ENCODE measurements around the gene GALNTL6.

GALNTL6 gene

GRCh38 chr4:171891038-171891437 is 77.8 kb downstream of the GALNTL6 start:
- no peak for DNase-seq

GRCh38 chr4:171896426-171896825 is 83.2 kb downstream of the GALNTL6 start:
- no peak for DNase-seq

DNA sequence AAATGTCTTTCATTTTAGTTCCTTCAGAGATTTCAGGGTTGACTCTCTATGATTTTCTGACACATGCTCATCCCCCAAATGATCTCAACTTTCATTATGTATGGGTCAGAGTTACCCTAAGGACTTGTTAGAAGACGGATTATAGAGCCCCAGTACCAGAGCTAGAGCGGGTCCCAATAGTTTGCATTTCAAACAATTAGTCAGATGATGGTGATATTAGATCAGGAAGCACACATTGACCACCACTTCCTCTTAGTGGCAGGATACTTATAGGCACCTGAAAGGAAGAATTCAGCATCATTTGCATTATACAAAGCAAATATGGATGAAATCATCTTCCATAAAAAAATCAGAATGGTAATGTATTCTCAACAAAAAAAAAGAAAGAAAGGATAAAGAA is 106.1 kb downstream of the GALNTL6 start:
- DNase-seq: no peak

- DNase-seq: no peak
These were observed 107.7 kb downstream of the GALNTL6 start for GRCh38 chr4:171920901-171921300.

- DNase-seq: no peak
These were observed 111.7 kb downstream of the GALNTL6 start for GRCh38 chr4:171924746-171925376.

DNA sequence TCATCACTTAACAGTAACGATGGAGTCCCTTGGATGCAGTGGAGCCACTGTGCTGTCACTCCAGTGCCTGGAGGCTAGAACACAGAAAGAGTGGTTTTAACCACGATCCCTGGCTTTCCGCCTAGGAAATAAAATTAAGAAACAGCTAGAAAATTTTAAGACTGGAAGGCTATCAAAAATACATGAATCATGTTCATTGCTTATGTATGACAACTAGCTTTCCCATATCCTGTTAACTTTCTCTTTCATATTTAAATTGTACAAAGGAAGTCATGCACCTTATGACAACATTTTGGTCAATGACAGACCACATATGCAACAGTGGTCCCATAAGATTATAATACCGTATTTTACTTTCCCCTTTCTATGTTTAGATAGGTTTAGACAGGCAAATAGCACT is 115.1 kb downstream of the GALNTL6 start:
- no peak for DNase-seq

DNA sequence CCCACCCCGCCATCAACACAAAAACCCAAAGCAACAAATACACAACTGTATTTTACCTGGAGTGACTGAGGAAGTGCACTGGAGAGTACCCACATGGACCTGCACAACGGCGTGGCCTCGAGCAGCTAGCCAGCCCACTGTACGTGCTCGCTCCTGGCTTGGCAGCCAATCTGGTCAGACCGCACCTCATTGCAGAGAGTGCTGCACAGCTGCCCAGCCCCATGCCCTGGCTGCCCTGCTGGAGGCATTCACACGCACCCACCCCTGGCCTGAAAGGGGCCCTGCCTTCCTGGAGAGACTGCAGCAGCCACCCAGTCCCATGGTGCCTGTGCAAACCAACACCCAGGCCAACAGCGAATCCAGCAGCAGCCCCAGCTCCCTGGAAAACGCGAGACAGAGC is 116.3 kb downstream of the GALNTL6 start:
- DNase-seq: no peak

DNA sequence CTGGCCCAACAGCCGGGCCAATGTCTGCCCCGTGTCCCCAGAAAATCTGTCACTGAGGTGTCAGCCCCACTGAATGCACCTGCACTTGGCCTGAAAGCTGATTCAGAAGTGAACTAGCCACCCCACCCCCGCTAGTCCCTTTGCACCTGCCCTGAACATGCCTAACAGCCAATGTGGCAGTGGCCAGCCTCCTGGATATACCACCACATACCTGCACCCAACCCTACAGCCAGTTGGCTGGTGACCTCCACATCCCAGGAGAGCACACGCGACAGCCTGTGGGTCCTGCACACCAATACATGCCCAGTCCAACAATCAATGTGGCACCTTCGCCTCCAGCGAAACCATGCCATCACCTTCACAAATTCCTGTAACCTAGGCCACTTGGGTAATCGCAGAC is 116.7 kb downstream of the GALNTL6 start:
- DNase-seq: no peak

DNA sequence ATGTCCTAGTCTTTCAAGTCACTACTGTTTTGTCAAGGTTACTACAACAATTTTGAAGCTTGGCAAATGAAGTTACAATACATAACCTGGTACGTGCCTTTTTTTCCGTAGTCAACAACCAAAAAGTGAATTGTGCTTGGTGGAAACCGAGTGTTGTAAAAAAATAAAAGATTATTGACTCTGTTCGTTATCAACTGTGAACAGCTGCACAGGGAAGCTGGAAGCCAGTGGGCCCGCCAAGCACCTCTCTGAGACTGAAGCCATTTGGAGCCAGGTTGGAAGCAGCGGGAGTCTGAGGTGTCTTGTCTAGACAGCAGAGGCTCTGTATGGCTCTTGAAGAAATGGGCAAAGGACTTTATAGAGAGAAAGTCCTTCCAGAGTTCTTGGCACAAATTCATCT is 119.0 kb downstream of the GALNTL6 start:
- no peak for DNase-seq

DNA sequence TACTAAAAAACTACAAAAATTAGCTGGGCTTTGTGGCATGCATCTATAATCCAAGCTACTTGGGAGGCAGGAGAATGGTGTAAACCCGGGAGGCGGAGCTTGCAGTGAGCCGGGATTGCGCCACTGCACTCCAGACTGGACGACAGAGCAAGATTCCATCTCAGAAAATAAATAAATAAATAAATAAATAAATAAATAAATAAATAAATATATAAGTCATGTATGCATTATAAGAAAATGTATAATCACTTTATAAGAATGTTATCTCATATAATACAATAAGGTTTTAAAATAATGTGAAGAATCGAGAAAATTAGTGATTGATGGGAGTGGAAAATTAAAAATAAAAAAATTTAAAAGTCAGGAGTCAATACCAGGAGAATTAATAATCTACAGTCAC is 127.5 kb downstream of the GALNTL6 start:
- DNase-seq: no peak

GRCh38 chr4:171947400-171947799 is 134.2 kb downstream of the GALNTL6 start:
- DNase-seq: no peak

DNA sequence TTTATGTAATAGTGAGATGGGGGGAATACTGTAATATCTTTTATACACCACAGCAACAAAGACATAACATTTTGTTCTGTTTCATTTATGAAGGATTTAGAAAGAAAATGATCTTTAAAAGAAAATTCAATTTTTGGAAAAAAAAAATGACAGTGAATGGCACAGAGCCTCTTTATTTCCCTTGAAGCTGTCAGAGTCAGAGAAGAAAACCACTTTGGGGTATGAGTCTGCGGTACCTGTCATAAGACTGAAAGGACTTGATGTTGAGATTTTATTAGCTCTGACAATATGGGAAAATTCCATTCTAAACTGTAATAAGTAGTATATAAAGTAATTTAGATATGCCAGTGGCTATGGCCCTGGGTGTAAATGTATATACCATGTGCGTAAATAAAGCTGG is 134.8 kb downstream of the GALNTL6 start:
- no peak for DNase-seq

- DNase-seq: no peak
These were observed 141.4 kb downstream of the GALNTL6 start for GRCh38 chr4:171954650-171955049.

- no peak for DNase-seq
These were observed 143.5 kb downstream of the GALNTL6 start for GRCh38 chr4:171956678-171957077.

- DNase-seq: no peak
These were observed 148.9 kb downstream of the GALNTL6 start for GRCh38 chr4:171962110-171962509.

- no peak for DNase-seq
These were observed 153.2 kb downstream of the GALNTL6 start for GRCh38 chr4:171966356-171966755.

GRCh38 chr4:171978216-171978615 is 165.0 kb downstream of the GALNTL6 start:
- no peak for DNase-seq

GRCh38 chr4:171979461-171979860 is 166.3 kb downstream of the GALNTL6 start:
- no peak for DNase-seq

DNA sequence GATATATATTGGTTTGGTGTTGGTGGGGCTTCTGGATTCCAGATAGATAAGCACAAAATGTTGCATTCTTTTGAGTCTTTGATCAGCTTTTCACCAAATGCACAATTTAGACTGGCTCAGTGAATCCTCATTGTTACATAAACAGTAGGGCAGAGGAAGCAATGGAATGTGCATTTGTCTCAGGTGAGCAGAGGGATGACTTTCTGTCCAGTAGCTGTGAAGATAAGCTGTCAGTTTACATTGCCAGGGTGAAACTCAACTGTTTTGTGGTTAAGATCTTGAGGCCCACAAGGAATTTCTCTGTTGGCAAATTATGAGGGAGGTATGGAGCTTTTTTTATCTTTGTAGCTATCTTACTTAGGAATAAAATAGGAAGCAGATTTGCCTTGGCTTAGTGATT is 168.0 kb downstream of the GALNTL6 start:
- DNase-seq: no peak

GRCh38 chr4:171983935-171984805 is 171.0 kb downstream of the GALNTL6 start:
- no peak for DNase-seq

GRCh38 chr4:171985129-171985528 is 171.9 kb downstream of the GALNTL6 start:
- DNase-seq: no peak

- DNase-seq: no peak
These were observed 180.0 kb downstream of the GALNTL6 start for GRCh38 chr4:171993247-171993646.

DNA sequence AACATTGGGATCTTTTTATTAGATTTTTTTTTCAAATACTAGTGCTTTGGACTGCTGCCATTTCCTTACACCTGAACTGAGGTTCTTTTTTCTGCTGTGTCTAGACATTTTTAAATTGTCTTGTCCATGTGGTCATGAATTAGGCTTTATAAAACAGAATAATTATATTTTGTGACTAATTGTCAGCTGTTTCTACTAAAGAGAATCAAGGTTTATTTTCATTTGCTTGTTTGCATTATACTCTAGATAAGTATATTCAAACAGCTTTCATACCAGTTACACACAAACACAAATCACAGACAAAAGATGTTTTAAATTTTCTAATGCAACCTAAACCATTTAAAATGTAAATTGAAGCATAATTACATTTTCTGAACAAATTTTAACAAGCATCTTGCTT is 194.7 kb downstream of the GALNTL6 start:
- no peak for DNase-seq

DNA sequence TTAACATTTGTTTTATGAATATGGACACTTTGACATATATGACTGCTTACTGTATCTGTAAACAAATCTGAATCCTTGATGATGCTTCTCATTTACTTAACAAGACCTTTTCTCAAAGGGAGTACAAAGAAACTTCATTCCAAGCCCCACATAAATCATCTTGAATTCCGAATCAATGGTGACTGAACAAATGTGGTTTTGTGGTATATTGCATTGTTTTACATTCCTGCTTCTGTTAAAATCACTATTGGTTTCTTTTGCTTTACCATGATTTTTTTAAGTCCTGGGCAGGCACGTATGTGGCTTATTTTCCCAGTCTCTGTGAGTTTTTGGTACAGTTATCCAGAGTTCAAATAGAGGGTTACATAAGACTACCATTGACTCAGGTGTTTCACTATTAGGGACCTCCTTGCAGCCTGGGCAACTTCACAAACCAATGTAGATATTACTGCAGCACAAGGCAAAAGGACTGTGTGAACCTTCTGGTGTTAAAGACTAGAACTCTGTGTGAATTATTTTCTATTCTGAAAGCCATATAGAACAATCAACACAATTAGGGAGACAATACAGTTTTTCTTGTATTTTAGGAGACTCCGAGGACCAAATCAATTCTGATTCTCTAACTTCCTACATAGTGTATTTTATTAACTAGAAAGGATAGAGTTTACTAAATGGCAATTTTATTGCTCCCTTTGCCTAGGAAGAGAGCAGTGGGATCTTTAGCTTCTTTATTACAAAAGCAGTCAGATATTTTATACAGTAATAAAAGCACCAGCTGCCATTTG is 196.4 kb downstream of the GALNTL6 start:
- DNase-seq: no peak

Measured in NCI-H1048 (cell line).